RWPE2 (cell line): ENCODE data around the gene TXNIP.
A peak's percentile ranks its signal among the peaks of the same experiment; 100 is the strongest.

ENCODE experiments used
- ATAC-seq: fragments of 200-7000 bp; cut with Tn5 transposase; 3 replicates; pipeline ENCODE4 v1.9.1; 2021; ENCODE audit warnings: low read depth
- DNase-seq: peaks from one replicate; pipeline ENCODE4 v3.0.0-alpha.2; 2020; ENCODE audit warnings: low spot score
- H3K27ac ChIP-seq: fragments of 450-650 bp; 2 replicates; pipeline ENCODE4 v1.5.1; 2017; ENCODE audit warnings: mild to moderate bottlenecking; ENCODE audit not compliant: poor library complexity, severe bottlenecking
- H3K27me3 ChIP-seq: fragments of 250-450 bp; sonication (Bioruptor Pico); 2 replicates; pipeline ENCODE4 v1.5.1; 2021; ENCODE audit warnings: mild to moderate bottlenecking, moderate library complexity; ENCODE audit not compliant: insufficient read depth, poor library complexity, severe bottlenecking
- H3K36me3 ChIP-seq: fragments of 250-450 bp; sonication (Bioruptor Pico); 2 replicates; pipeline ENCODE4 v1.5.1; 2020; ENCODE audit warnings: low read depth, mild to moderate bottlenecking, moderate library complexity
- H3K4me1 ChIP-seq: fragments of 250-450 bp; sonication (Bioruptor Pico); 2 replicates; pipeline ENCODE4 v1.5.1; 2021; ENCODE audit warnings: mild to moderate bottlenecking, moderate library complexity; ENCODE audit not compliant: insufficient read depth, poor library complexity, severe bottlenecking
- H3K4me3 ChIP-seq: fragments of 250-450 bp; sonication (Bioruptor Pico); 2 replicates; pipeline ENCODE4 v1.5.1; 2021; ENCODE audit warnings: mild to moderate bottlenecking, moderate library complexity; ENCODE audit not compliant: severe bottlenecking
- H3K9me3 ChIP-seq: fragments of 250-450 bp; sonication (Bioruptor Pico); 2 replicates; pipeline ENCODE4 v1.5.1; 2021; ENCODE audit warnings: mild to moderate bottlenecking, moderate library complexity; ENCODE audit not compliant: severe bottlenecking
- CTCF ChIP-seq: fragments of 450-650 bp; IDR thresholded peaks from one replicate; pipeline ENCODE4 v1.5.1; 2017; ENCODE audit warnings: mild to moderate bottlenecking, moderate library complexity; ENCODE audit not compliant: poor library complexity, severe bottlenecking

The TXNIP gene

DNA sequence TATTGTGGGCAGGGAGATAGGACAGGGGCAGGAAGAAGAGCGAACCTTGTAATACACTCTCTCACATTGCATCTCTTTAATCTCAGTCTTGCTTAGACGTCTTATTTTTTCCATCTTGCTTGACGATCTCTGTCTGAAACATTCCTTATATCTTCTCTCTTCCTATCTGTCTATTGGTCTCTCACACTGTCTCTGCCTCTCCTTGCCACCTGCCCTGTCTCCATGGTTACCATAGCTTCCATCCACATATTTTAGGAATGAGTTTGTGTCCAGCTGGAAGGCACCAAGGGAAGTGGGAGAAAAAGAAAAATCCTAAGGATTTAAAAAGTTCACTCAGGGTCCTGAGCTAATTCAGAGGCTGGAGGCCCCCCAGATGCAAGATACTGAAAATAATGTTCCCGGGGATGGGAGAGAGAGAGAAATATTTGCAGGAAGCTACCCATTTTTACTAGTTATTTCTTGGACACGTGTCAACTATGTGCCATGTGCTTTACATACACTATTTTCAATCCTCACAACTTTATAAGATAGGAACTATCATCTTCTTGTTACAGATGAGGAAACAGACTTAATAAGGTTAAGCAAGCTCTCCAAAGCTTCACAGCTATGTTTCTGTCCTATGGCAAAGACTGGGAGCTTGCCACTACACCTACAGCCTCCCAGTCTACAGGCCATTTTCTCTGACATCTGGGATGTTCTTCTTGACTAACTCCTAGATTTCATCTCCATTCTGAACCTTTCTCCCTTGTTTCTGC is 32.9 kb downstream of the TXNIP start:
- Histone ChIP-seq H3K4me3 (peak overlapping the region; percentile 46), H3K9me3 (no peaks in the 10 kb centered on the region), H3K27me3 (no peaks in the 10 kb centered on the region), H3K27ac (peak overlapping the region; percentile 80), H3K4me1 (peaks cover 15% of the 10 kb centered on the region), H3K36me3 (0 out of 2 replicates have a peak, but pooled peaks cover 3% of the 10 kb centered on the region)
- peak; percentile 58 for ATAC-seq
- TF ChIP-seq CTCF, result no peak
- no peak for DNase-seq

- Histone ChIP-seq H3K4me1 (peaks cover 15% of the 10 kb centered on the region), H3K36me3 (no peaks in the 10 kb centered on the region), H3K27ac (peak overlapping the region; percentile 80), H3K9me3 (no peaks in the 10 kb centered on the region), H3K4me3 (peak overlapping the region; percentile 35), H3K27me3 (no peaks in the 10 kb centered on the region)
- DNase-seq (peak; percentile 61), ATAC-seq (no peak)
- TF ChIP-seq CTCF, result no peak
Observed at GRCh38 chr1:145962157-145963102, 33.9 kb downstream of the TXNIP start.

- DNase-seq (no peak), ATAC-seq (no peak)
- TF ChIP-seq CTCF, result no peak
- Histone ChIP-seq H3K4me3 (peak overlapping the region; percentile 35), H3K9me3 (no peaks in the 10 kb centered on the region), H3K4me1 (peaks cover 15% of the 10 kb centered on the region), H3K27ac (no peak overlapping the region), H3K36me3 (no peaks in the 10 kb centered on the region), H3K27me3 (no peaks in the 10 kb centered on the region)
Observed at GRCh38 chr1:145961425-145962156, 34.8 kb downstream of the TXNIP start.

DNA sequence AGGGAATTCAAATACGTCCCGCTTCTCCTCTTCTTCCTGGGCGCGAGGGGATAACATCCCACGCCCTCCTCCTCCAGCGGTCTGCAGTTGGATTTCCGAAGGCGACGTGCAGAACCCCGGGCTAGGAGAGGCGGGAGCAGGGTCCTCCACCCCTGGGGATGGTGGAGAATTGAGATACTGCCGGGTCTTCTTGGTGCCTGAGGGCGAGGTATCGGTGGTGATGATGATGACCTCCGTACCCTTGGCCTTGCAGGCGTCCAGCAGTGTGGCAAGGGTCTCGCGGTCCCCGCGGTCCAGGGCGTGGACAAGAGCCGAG is 35.3 kb downstream of the TXNIP start:
- H3K27me3 ChIP-seq, result no peaks in the 10 kb centered on the region
- no peaks in the 10 kb centered on the region for H3K9me3 ChIP-seq
- ATAC-seq, result no peak
- H3K4me3 ChIP-seq, result no peak overlapping the region
- H3K36me3 ChIP-seq, result no peaks in the 10 kb centered on the region
- no peak for DNase-seq
- no peak overlapping the region for H3K27ac ChIP-seq
- H3K4me1 ChIP-seq, result peaks cover 18% of the 10 kb centered on the region
- TF ChIP-seq CTCF, result no peak
